Heart left ventricle (tissue), 16 donors: ENCODE results near the gene GMPS. TPM values are rescaled to one million over a fixed set of nuclear protein-coding genes. Genes with fewer than 3 reads are reported as not detected.
A peak's percentile ranks its signal among the peaks of the same experiment; 100 is the strongest.

ENCODE experiments used
- ATAC-seq, 4 donors: fragments of 200-7000 bp; cut with Tn5 transposase; one replicate each; pipeline ENCODE4 v1.9.1; 2020 to 2022; ENCODE audit warnings: moderate library complexity in 4 of 4, mild to moderate bottlenecking in 3 of 4, moderate number of reproducible peaks in 1 of 4
- DNase-seq, 5 donors: peaks; one replicate each; pipeline ENCODE4 v3.0.0-alpha.2; 2020
- H3K27ac ChIP-seq, 12 donors: fragments of 200-600 bp; sonication (generic) in 4 of 12; one replicate each; pipeline versions ENCODE4 v1.5.0 to v1.8.0; 2016 to 2022; ENCODE audit warnings: mild to moderate bottlenecking in 2 of 12
- H3K27me3 ChIP-seq, 9 donors: fragments of 200-600 bp; sonication (generic) in 2 of 9; one replicate each; pipeline versions ENCODE4 v1.5.1 to v1.8.0; 2016 to 2022; ENCODE audit warnings: mild to moderate bottlenecking in 3 of 9
- H3K36me3 ChIP-seq, 9 donors: fragments of 200-600 bp; sonication (generic) in 2 of 9; one replicate each; pipeline versions ENCODE4 v1.5.0 to v1.8.0; 2018 to 2022; ENCODE audit warnings: mild to moderate bottlenecking in 2 of 9
- H3K4me1 ChIP-seq, 12 donors: fragments of 200-600 bp; sonication (generic) in 4 of 12; one replicate each; pipeline versions ENCODE4 v1.5.0 to v1.8.0; 2016 to 2022; ENCODE audit warnings: mild to moderate bottlenecking in 3 of 12
- H3K4me3 ChIP-seq, 12 donors: fragments of 200-600 bp; sonication (generic) in 4 of 12; one replicate each; pipeline versions ENCODE4 v1.5.0 to v1.8.0; 2017 to 2022; ENCODE audit warnings: mild to moderate bottlenecking in 9 of 12, moderate library complexity in 4 of 12
- H3K9me3 ChIP-seq, 12 donors: fragments of 200-600 bp; sonication (generic) in 4 of 12; one replicate each; pipeline versions ENCODE4 v1.5.0 to v1.8.0; 2016 to 2022; ENCODE audit warnings: mild to moderate bottlenecking in 1 of 12
- CTCF ChIP-seq, 12 donors: fragments of 200-600 bp; sonication (generic) in 4 of 12; IDR thresholded peaks; one replicate each; pipeline versions ENCODE4 v1.5.0 to v1.8.0; 2018 to 2022; ENCODE audit warnings: antibody characterized with exemption in 12 of 12, mild to moderate bottlenecking in 5 of 12
- POLR2A ChIP-seq, 2 donors: fragments of 450-650 bp; IDR thresholded peaks; one replicate each; pipeline ENCODE4 v1.6.1; 2017; ENCODE audit warnings: antibody characterized with exemption in 2 of 2, mild to moderate bottlenecking in 2 of 2, moderate library complexity in 2 of 2
- WGBS, 4 donors: extraction: QIAGEN DNeasy Blood & Tissue Kit in 2 of 4; methylation state at CpG; one replicate each; pipeline versions ENCODE4 v1.1.5 to v1.1.7; 2013 to 2018; 5-methylcytosine and 5-hydroxymethylcytosine counted together
- intact Hi-C, 10 donors: fragments of 100-400 bp; cut with DNase I; formaldehyde crosslinking; loops; one replicate each; pipeline versions ENCODE4 v1.11.1 to v1.14.2; 2022
- polyA plus RNA-seq, 2 donors: library from polyadenylated mRNA; stranded (reverse); fragments of 200-250 nt; gene quantifications; one replicate each; pipeline ENCODE4 v1.2.3, GENCODE V29; 2013
- total RNA-seq, 9 donors: library from RNA; depleted of rRNA in 2 of 9; stranded (reverse); fragments of >200 nt in 2 of 9; fragmentation: NEBNext Ultra II Directional in 3 of 9; extraction: Animal tissue kit (Norgen Biotek cat#: 25700) in 3 of 9; gene quantifications; one replicate each; pipeline versions ENCODE4 v1.1.0 to v1.2.4, GENCODE V29; 2016 to 2023
- donor health status: ischemic (EF 13 %, LVEDD 7.1; RV severe dilation, severe dysfunction).
- donor health status: healthy with polysubstance abuse.
- donor health status: DM: no; HTN: yes; CAD: no.
- donor health status: DM: no; HTN: no; CAD: no.
- donor health status: ischemic (EF 25% LVEDD 6.9; RV normal size, moderate dysfunction).
- donor health status: ischemic (EF 25% LVEDD 5.7; RV mildly dilated, moderate dysfunction).
- donor health status: healthy.
- donor health status: DM: yes; HTN: yes; CAD: no.
- donor health status: ischemic (EF 35%, LVEDD 5.7; RV mildly dilated, moderate dysfunction).
- donor health status: nonischemic (EF 11% LVEDD 7.7; RV severe dilation, severe dysfunction).
- donor health status: DM: yes; HTN: yes; CAD: no.
- donor health status: PGD.
- donor health status: ischemic (EF 29% LVEDD 5.4; RV normal size, mild dysfunction).
- donor health status: nonischemic (EF 23%, LVEDD 6.1; RV moderate dilation, normal function).

Gene GMPS
- total and polyA plus RNA-seq, 11 donors, result 11.9 to 36.8 (median 28.1) TPM

- peaks cover 3 to 99% (median 76%) of the 10 kb centered on the region in 9 donors for H3K36me3 ChIP-seq
- 93 to 98% (median 95%) methylated on average over 1 of the region's 1 CpG for WGBS, 4 donors
- no peak overlapping the region for H3K4me3 ChIP-seq
- intact Hi-C loops, result no loop called here
- H3K9me3 ChIP-seq, result no peaks in the 10 kb centered on the region
- no peak for DNase-seq
- no peaks in the 10 kb centered on the region for H3K27me3 ChIP-seq
- H3K4me1 ChIP-seq, result peaks cover 0 to 5% (median 0%) of the 10 kb centered on the region in 12 donors
- no peak for TF ChIP-seq POLR2A (IDR thresholded peaks at IDR 0.05)
- TF ChIP-seq CTCF (IDR thresholded peaks at IDR 0.05), result no peak
- no peak for ATAC-seq
- no peak overlapping the region for H3K27ac ChIP-seq
Measured at GRCh38 chr3:155917781-155918180, 47.3 kb downstream of the GMPS start.

- DNase-seq (no peak), ATAC-seq (no peak)
- intact Hi-C loops, result no loop called here
- peaks cover 3 to 100% (median 80%) of the 10 kb centered on the region in 9 donors for H3K36me3 ChIP-seq
- TF ChIP-seq POLR2A (IDR thresholded peaks at IDR 0.05), result no peak
- no peak for TF ChIP-seq CTCF (IDR thresholded peaks at IDR 0.05)
- H3K27me3 ChIP-seq, result no peaks in the 10 kb centered on the region
- H3K4me1 ChIP-seq, result no peaks in the 10 kb centered on the region
- H3K9me3 ChIP-seq, result no peaks in the 10 kb centered on the region
- H3K27ac ChIP-seq, result no peak overlapping the region
- H3K4me3 ChIP-seq, result no peak overlapping the region
Measured at GRCh38 chr3:155919728-155920127, 49.3 kb downstream of the GMPS start.

DNA sequence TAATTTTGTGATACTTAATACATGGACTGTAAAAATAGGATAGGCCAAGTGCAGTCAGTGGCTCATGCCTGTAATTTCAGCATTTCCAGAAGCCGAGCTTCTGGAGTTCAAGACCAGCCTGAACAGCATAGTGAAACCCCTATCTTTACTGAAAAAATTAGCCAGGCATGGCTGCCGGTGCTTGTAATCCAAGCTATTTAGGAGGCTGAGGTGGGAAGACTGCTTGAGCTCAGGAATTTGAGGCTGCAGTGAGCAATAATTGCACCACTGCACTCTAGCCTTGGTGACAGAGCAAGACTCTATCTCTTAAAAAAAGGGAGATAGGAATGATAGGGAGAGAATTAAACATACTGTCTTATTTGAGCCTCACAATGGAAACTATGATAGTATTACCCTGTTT, 51.0 kb downstream of the GMPS start:
- no peaks in the 10 kb centered on the region for H3K9me3 ChIP-seq
- H3K4me1 ChIP-seq, result no peaks in the 10 kb centered on the region
- H3K27me3 ChIP-seq, result no peaks in the 10 kb centered on the region
- no peak for DNase-seq
- peaks cover 3 to 100% (median 79%) of the 10 kb centered on the region in 9 donors for H3K36me3 ChIP-seq
- no peak overlapping the region for H3K27ac ChIP-seq
- WGBS, 4 donors, result 82 to 90% (median 89%) methylated on average over 2 of the region's 2 CpGs
- ATAC-seq, result no peak
- intact Hi-C loops, result no loop called here
- no peak overlapping the region for H3K4me3 ChIP-seq
- TF ChIP-seq POLR2A (IDR thresholded peaks at IDR 0.05) (no peak), CTCF (IDR thresholded peaks at IDR 0.05) (no peak)

GRCh38 chr3:155934230-155934629, 63.8 kb downstream of the GMPS start:
- Histone ChIP-seq H3K9me3 (no peaks in the 10 kb centered on the region), H3K27ac (peak overlapping the region in 2 of 12 donors; percentile 8 to 40), H3K36me3 (peaks cover 0 to 76% (median 67%) of the 10 kb centered on the region in 9 donors), H3K4me3 (no peak overlapping the region), H3K4me1 (peaks cover 0 to 15% (median 0%) of the 10 kb centered on the region in 12 donors), H3K27me3 (no peaks in the 10 kb centered on the region)
- DNase-seq (peak in 1 of 5 donors; percentile 26), ATAC-seq (peak; percentile 42 to 79 (median 50))
- intact Hi-C loops, result no loop called here
- WGBS, 4 donors, result 48 to 63% (median 57%) methylated on average over 2 of the region's 2 CpGs
- TF ChIP-seq POLR2A (IDR thresholded peaks at IDR 0.05) (no peak), CTCF (IDR thresholded peaks at IDR 0.05) (peak in 6 of 12 donors; percentile 11 to 46 (median 26))
